HepG2 (cell line): ENCODE results near the gene TSACC. TPM values are rescaled to one million over a fixed set of nuclear protein-coding genes. Genes with fewer than 3 reads are reported as not detected.

Source experiments
- ATAC-seq: fragments of 200-7000 bp; cut with Tn5 transposase; 3 replicates; pipeline ENCODE4 v1.9.1; 2020; ENCODE audit warnings: mild to moderate bottlenecking, moderate library complexity
- BruUV-seq: library from RNA; stranded (reverse); fragments of 400-500 nt; replicated peaks from 2 replicates; lab custom pipeline; 2021; lab: Mats Ljungman, UMichigan
- CTCF ChIA-PET: fragments of 300-600 bp; formaldehyde crosslinking; extraction: SDS; loops from one replicate; lab custom pipeline; 2021; ENCODE audit warnings: low total read pairs, inconsistent platforms, low intra/inter-chr PET ratio; lab: Yijun Ruan, JAX
- POLR2A ChIA-PET: fragments of 350-600 bp; sonication (Branson Sonifier 250); formaldehyde crosslinking; loops from one replicate; lab custom pipeline; 2020; ENCODE audit warnings: antibody characterized with exemption, inconsistent platforms; lab: Yijun Ruan, JAX
- DNase-seq: peaks from one replicate; pipeline ENCODE4 v3.0.0-alpha.2; 2015; ENCODE audit warnings: low spot score
- FAIRE-seq: peaks from 3 replicates; lab custom pipeline; 2011; peaks lifted over from hg19 to GRCh38; lab: Jason Lieb, UNC
- H2AFZ ChIP-seq: one replicate; pipeline ENCODE4 v1.6.1; 2011; ENCODE audit warnings: low read length, inconsistent platforms
- H3K27ac ChIP-seq: fragments of 300-600 bp; 3 replicates; pipeline ENCODE4 v1.8.0; 2011; ENCODE audit warnings: mixed run types, mild to moderate bottlenecking, mixed read lengths, low read length, inconsistent platforms; ENCODE audit not compliant: insufficient read depth; ENCODE audit errors: extremely low read length
- H3K27me3 ChIP-seq, 2 experiments: fragments of 200-600 bp in 1 of 2; 2 replicates in 1 of 2; 3 replicates in 1 of 2; pipeline versions ENCODE4 v1.6.0 to v1.8.0; 2011; ENCODE audit warnings: low read length in 2 of 2, mild to moderate bottlenecking in 2 of 2, moderate library complexity in 2 of 2, inconsistent platforms in 1 of 2; ENCODE audit not compliant: insufficient read depth in 2 of 2, control insufficient read depth in 1 of 2
- H3K36me3 ChIP-seq, 2 experiments: fragments of 200-600 bp in 1 of 2; replicated peaks in 1 of 2; 2 replicates in 1 of 2; 3 replicates in 1 of 2; pipeline versions ENCODE4 v1.5.1 to v1.8.0; 2011; ENCODE audit warnings: low read length in 2 of 2, inconsistent platforms in 1 of 2; ENCODE audit not compliant: insufficient read depth in 2 of 2, control insufficient read depth in 1 of 2
- H3K4me1 ChIP-seq: 2 replicates; pipeline ENCODE4 v1.5.1; 2012; ENCODE audit warnings: low read length, inconsistent platforms; ENCODE audit not compliant: insufficient read depth
- H3K4me2 ChIP-seq: 2 replicates; pipeline ENCODE4 v1.6.0; 2011; ENCODE audit warnings: low read depth, low read length, inconsistent platforms
- H3K4me3 ChIP-seq, 3 experiments: fragments of 200-600 bp in 1 of 3; sonication (generic), shearing (Covaris generic) in 1 of 3; replicated peaks in 1 of 3; 2 replicates each; pipeline ENCODE4 v1.5.1; 2011 to 2016; ENCODE audit warnings: low read length in 3 of 3, inconsistent platforms in 2 of 3, low read depth in 2 of 3, mild to moderate bottlenecking in 2 of 3, control low read depth in 1 of 3, mixed read lengths in 1 of 3; ENCODE audit not compliant: insufficient read depth in 1 of 3
- H3K79me2 ChIP-seq: one replicate; pipeline ENCODE4 v1.6.1; 2011; ENCODE audit warnings: low read length, inconsistent platforms; ENCODE audit not compliant: insufficient read depth
- H3K9ac ChIP-seq: 2 replicates; pipeline ENCODE4 v1.6.0; 2011; ENCODE audit warnings: mild to moderate bottlenecking, low read depth, low read length, inconsistent platforms; ENCODE audit not compliant: insufficient read depth
- H3K9me3 ChIP-seq: 2 replicates; pipeline ENCODE4 v1.5.1; 2012; ENCODE audit warnings: mild to moderate bottlenecking, low read length
- H4K20me1 ChIP-seq: 2 replicates; pipeline ENCODE4 v1.6.0; 2011; ENCODE audit warnings: inconsistent platforms, mild to moderate bottlenecking, low read length, moderate library complexity; ENCODE audit not compliant: insufficient read depth
- ARHGAP35 ChIP-seq: sonication (generic); formaldehyde crosslinking; IDR thresholded peaks from 2 replicates; pipeline ENCODE4 v1.9.0; 2022; ENCODE audit warnings: mild to moderate bottlenecking, inconsistent platforms, moderate library complexity, missing genetic modification reagents, borderline replicate concordance
- ARNTL ChIP-seq: sonication (generic); formaldehyde crosslinking; IDR thresholded peaks from 2 replicates; pipeline ENCODE4 v1.4.0; 2020; ENCODE audit warnings: mild to moderate bottlenecking, missing genetic modification reagents
- BATF2 ChIP-seq: sonication (generic); formaldehyde crosslinking; IDR thresholded peaks from 2 replicates; pipeline ENCODE4 v1.8.0; 2022; ENCODE audit warnings: mild to moderate bottlenecking, missing genetic modification reagents, moderate library complexity
- ESRRA ChIP-seq: sonication (generic); formaldehyde crosslinking; IDR thresholded peaks from 2 replicates; pipeline ENCODE4 v1.5.1; 2020; ENCODE audit warnings: mild to moderate bottlenecking, low read depth, missing genetic modification reagents
- FLYWCH1 ChIP-seq: sonication (generic); formaldehyde crosslinking; IDR thresholded peaks from 2 replicates; pipeline ENCODE4 v1.8.1; 2023; ENCODE audit warnings: mild to moderate bottlenecking, missing genetic modification reagents
- FOXK2 ChIP-seq: fragments of 450-650 bp; IDR thresholded peaks from 2 replicates; pipeline ENCODE4 v1.6.1; 2016
- GLI4 ChIP-seq: sonication (generic); formaldehyde crosslinking; IDR thresholded peaks from 2 replicates; pipeline ENCODE4 v1.5.1; 2020; ENCODE audit warnings: missing genetic modification reagents, mild to moderate bottlenecking, moderate library complexity, borderline replicate concordance
- GZF1 ChIP-seq: sonication (generic); formaldehyde crosslinking; IDR thresholded peaks from 2 replicates; pipeline ENCODE4 v1.5.1; 2020; ENCODE audit warnings: mild to moderate bottlenecking, missing genetic modification reagents
- KLF15 ChIP-seq: sonication (generic); formaldehyde crosslinking; IDR thresholded peaks from 2 replicates; pipeline ENCODE4 v1.8.1; 2023; ENCODE audit warnings: borderline replicate concordance, mild to moderate bottlenecking, inconsistent platforms, missing genetic modification reagents, mixed read lengths
- MLXIP ChIP-seq: sonication (generic); formaldehyde crosslinking; IDR thresholded peaks from 2 replicates; pipeline ENCODE4 v1.9.0; 2021; ENCODE audit warnings: missing genetic modification reagents, borderline replicate concordance
- PATZ1 ChIP-seq: sonication (generic); formaldehyde crosslinking; IDR thresholded peaks from 2 replicates; pipeline ENCODE4 v1.4.0; 2020; ENCODE audit warnings: missing genetic modification reagents
- THAP11 ChIP-seq: IDR thresholded peaks from 2 replicates; pipeline ENCODE4 v1.6.1; 2016; ENCODE audit warnings: missing biosample characterization, missing genetic modification reagents
- ZMYM2 ChIP-seq: sonication (generic); formaldehyde crosslinking; IDR thresholded peaks from 2 replicates; pipeline ENCODE4 v1.8.0; 2022; ENCODE audit warnings: mild to moderate bottlenecking, missing genetic modification reagents
- ZNF20 ChIP-seq: sonication (generic); formaldehyde crosslinking; IDR thresholded peaks from 2 replicates; pipeline ENCODE4 v1.4.0; 2020; ENCODE audit warnings: mild to moderate bottlenecking, moderate library complexity, missing genetic modification reagents
- ZNF761 ChIP-seq: sonication (generic); formaldehyde crosslinking; conservative IDR thresholded peaks from 2 replicates; pipeline ENCODE4 v1.4.0; 2020; ENCODE audit warnings: mild to moderate bottlenecking, missing genetic modification reagents
- WGBS: methylation state at CpG from one replicate; pipeline ENCODE4 v1.1.6; 2017; ENCODE audit warnings: low lambda C conversion rate; 5-methylcytosine and 5-hydroxymethylcytosine counted together
- in situ Hi-C: cut with HindIII; loops from 2 replicates; pipeline ENCODE4 v1.10.0; 2017; ENCODE audit warnings: low pct_unique_long_range_greater_than_20kb; ENCODE audit not compliant: extremely low pct_ligation_motif_present
- intact Hi-C: fragments of 100-400 bp; cut with micrococcal nuclease; formaldehyde crosslinking; loops from one replicate; pipeline ENCODE4 v1.10.0; 2022; ENCODE audit not compliant: unreplicated experiment
- polyA plus RNA-seq, 8 experiments: library from polyadenylated mRNA; depleted of rRNA in 3 of 8; stranded (reverse) in 7 of 8; unstranded in 1 of 8; fragments of >200 nt; fragmentation: Illumina TruSeq in 4 of 8; extraction: Trizol in 4 of 8; gene quantifications; 2 replicates each; pipeline versions ENCODE4 v1.2.1 to v1.2.3, GENCODE V29; 2011 to 2016; ENCODE audit warnings: low read depth in 4 of 8, missing spikeins in 1 of 8, mixed read lengths in 1 of 8; ENCODE audit not compliant: insufficient read depth in 1 of 8
- total RNA-seq, 5 experiments: library from RNA; depleted of rRNA; stranded (reverse); fragments of >200 nt; fragmentation: Illumina TruSeq; extraction: Trizol; gene quantifications; 2 replicates each; pipeline ENCODE4 v1.2.3, GENCODE V29; 2016; ENCODE audit warnings: low read depth in 1 of 5
- TF ChIP-seq, protein P1 (sequence below): sonication (generic); formaldehyde crosslinking; IDR thresholded peaks from 2 replicates; pipeline ENCODE4 v1.4.0; 2020; ENCODE audit warnings: missing genetic modification reagents

Gene TSACC
- total and polyA plus RNA-seq, 2 of the 13 experiments (the other 11 are each of a cell fraction or from before 2014, with no cell fraction given), result 1.5 to 2.6 TPM

- 2% methylated on average over 20 of the region's 48 CpGs for WGBS
- H3K36me3 ChIP-seq, result no peaks in the 10 kb centered on the region; a peak in 1 of 5 replicates
- H3K27ac ChIP-seq, result peak within 1 kb of the TSS; percentile 98
- DNase-seq (peak; percentile 48), ATAC-seq (peak; percentile 20), FAIRE-seq (no peak)
- POLR2A ChIA-PET, result interaction anchor here (1.0 to 8.5 kb wide), 5 partner anchors 12 to 88 kb away, joined by 3 to 189 read pairs (median 4); partner anchors contain the start of genes CCT3, SMG5 and TSACC
- H2AFZ ChIP-seq, result no peak within 1 kb of the TSS
- peak within 1 kb of the TSS; percentile 98 for H3K4me2 ChIP-seq
- peak within 1 kb of the TSS; percentile 70 to 91 (median 90) for H3K4me3 ChIP-seq
- BruUV-seq, result no TSS peak
- H3K9me3 ChIP-seq, result no peaks in the 10 kb centered on the region
- H4K20me1 ChIP-seq, result no peaks in the 10 kb centered on the region
- H3K9ac ChIP-seq, result peak within 1 kb of the TSS; percentile 90
- H3K4me1 ChIP-seq, result peaks cover 87% of the 10 kb centered on the region
- CTCF ChIA-PET, result interaction anchor here (1.2 kb wide), 1 partner anchor 13 kb away, joined by 3 read pairs; no protein-coding TSS in a partner anchor
- intact Hi-C loops, result no loop called here
- no peaks in the 10 kb centered on the region; a peak in 1 of 5 replicates for H3K27me3 ChIP-seq
- peaks cover 39% of the 10 kb centered on the region for H3K79me2 ChIP-seq
- in situ Hi-C loops, result no loop called here
- peak; percentile 42; the same call in 1 of the 2 replicates for TF ChIP-seq ESRRA (CRISPR knock-in tag)
- no peak for TF ChIP-seq ZMYM2
- TF ChIP-seq PATZ1, result peak; percentile 35; the same call in 1 of the 2 replicates
- TF ChIP-seq FLYWCH1 (CRISPR knock-in tag), result no peak
- TF ChIP-seq FOXK2, result no peak
- TF ChIP-seq ARHGAP35 (CRISPR knock-in tag), result 0 out of 2 replicates have a peak, but pooled peaks have one; percentile 23
- TF ChIP-seq, protein P1, sequence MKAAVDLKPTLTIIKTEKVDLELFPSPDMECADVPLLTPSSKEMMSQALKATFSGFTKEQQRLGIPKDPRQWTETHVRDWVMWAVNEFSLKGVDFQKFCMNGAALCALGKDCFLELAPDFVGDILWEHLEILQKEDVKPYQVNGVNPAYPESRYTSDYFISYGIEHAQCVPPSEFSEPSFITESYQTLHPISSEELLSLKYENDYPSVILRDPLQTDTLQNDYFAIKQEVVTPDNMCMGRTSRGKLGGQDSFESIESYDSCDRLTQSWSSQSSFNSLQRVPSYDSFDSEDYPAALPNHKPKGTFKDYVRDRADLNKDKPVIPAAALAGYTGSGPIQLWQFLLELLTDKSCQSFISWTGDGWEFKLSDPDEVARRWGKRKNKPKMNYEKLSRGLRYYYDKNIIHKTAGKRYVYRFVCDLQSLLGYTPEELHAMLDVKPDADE (CRISPR knock-in tag), result no peak
- TF ChIP-seq THAP11 (CRISPR knock-in tag), result peak; percentile 33; the same call in 1 of the 2 replicates
- TF ChIP-seq ZNF20 (CRISPR knock-in tag), result no peak
- TF ChIP-seq ZNF761 (CRISPR knock-in tag), result no peak
- TF ChIP-seq ARNTL, result peak; percentile 55; the same call in 1 of the 2 replicates
- TF ChIP-seq KLF15 (CRISPR knock-in tag), result no peak; the same call in 1 of the 2 replicates
- peak; percentile 59; the same call in 1 of the 2 replicates for TF ChIP-seq GLI4 (CRISPR knock-in tag)
- TF ChIP-seq MLXIP (CRISPR knock-in tag), result no peak
- TF ChIP-seq GZF1 (CRISPR knock-in tag), result peak; percentile 68
- TF ChIP-seq BATF2 (CRISPR knock-in tag), result no peak
These were observed 30.8 kb downstream of the TSACC start, which contains the start of gene RHBG for GRCh38 chr1:156368889-156369684. TSS of gene RHBG (plus strand) at chr1:156369211. CDS start at chr1:156369250, 39 bp downstream.
